Pancreas (tissue), 10 donors: ENCODE results near the gene CRMP1. TPM values are rescaled to one million over a fixed set of nuclear protein-coding genes. Genes with fewer than 3 reads are reported as not detected.

ENCODE experiments used
- ATAC-seq, 4 donors: fragments of 200-7000 bp; cut with Tn5 transposase; one replicate each; pipeline versions ENCODE4 v1.8.0 to v1.9.1; 2020; ENCODE audit warnings: mild to moderate bottlenecking in 4 of 4, moderate library complexity in 4 of 4
- DNase-seq, 6 donors: peaks; one replicate each; pipeline ENCODE4 v3.0.0-alpha.2; 2020
- FAIRE-seq: peaks from 2 replicates; lab custom pipeline; 2012; peaks lifted over from hg19 to GRCh38; lab: Jason Lieb, UNC
- H3K27ac ChIP-seq, 4 donors: fragments of 200-600 bp; sonication (generic); 1 replicate in 3 of 4; 2 replicates in 1 of 4; pipeline versions ENCODE4 v1.5.0 to v1.8.0; 2020
- H3K27me3 ChIP-seq, 4 donors: fragments of 200-600 bp; one replicate each; pipeline ENCODE4 v1.8.0; 2021
- H3K36me3 ChIP-seq, 3 donors: fragments of 200-600 bp; sonication (generic) in 1 of 3; one replicate each; pipeline versions ENCODE4 v1.5.0 to v1.8.0; 2020 to 2021
- H3K4me1 ChIP-seq, 3 donors: fragments of 200-600 bp; one replicate each; pipeline ENCODE4 v1.8.0; 2021
- H3K4me3 ChIP-seq, 4 donors: fragments of 200-600 bp; sonication (generic) in 2 of 4; one replicate each; pipeline versions ENCODE4 v1.5.0 to v1.8.0; 2020 to 2021
- H3K9me3 ChIP-seq, 4 donors: fragments of 200-600 bp; one replicate each; pipeline ENCODE4 v1.8.0; 2021
- CTCF ChIP-seq, 4 donors: fragments of 200-600 bp; sonication (generic) in 3 of 4; IDR thresholded peaks; one replicate each; pipeline versions ENCODE4 v1.5.0 to v1.8.0; 2021; ENCODE audit warnings: antibody characterized with exemption in 4 of 4
- WGBS, 2 donors: extraction: QIAGEN DNeasy Blood & Tissue Kit; methylation state at CpG; one replicate each; pipeline ENCODE4 v1.1.7; 2013; 5-methylcytosine and 5-hydroxymethylcytosine counted together
- intact Hi-C, 3 donors: fragments of 100-400 bp; cut with DNase I; formaldehyde crosslinking; loops; one replicate each; pipeline versions ENCODE4 v1.11.1 to v1.14.2; 2022
- polyA plus RNA-seq, 2 donors: library from polyadenylated mRNA; stranded (reverse); fragments of 200-250 nt; gene quantifications; one replicate each; pipeline ENCODE4 v1.2.3, GENCODE V29; 2013
- total RNA-seq, 6 donors: library from RNA; stranded (reverse); fragmentation: NEBNext Ultra II Directional in 4 of 6; extraction: Animal tissue kit (Norgen Biotek cat#: 25700) in 4 of 6; gene quantifications; one replicate each; pipeline versions ENCODE4 v1.2.1 to v1.2.4, GENCODE V29; 2021 to 2023
- donor health status: healthy with polysubstance abuse.
- donor health status: DM: no; HTN: no; CAD: no; lungs with moderate emphysema.
- donor health status: DM: no; HTN: no; CAD: no.
- donor health status: control.
- donor health status: control.
- donor health status: Bipolar disorder and iron deficiency.
- donor health status: DM: yes; HTN: yes; CAD: no.
- donor health status: DM: no; HTN: no; CAD: no.
- donor health status: DM: no; HTN: no; CAD: no.
- donor health status: DM: yes; HTN: yes; CAD: no.

CRMP1 gene
- total and polyA plus RNA-seq, 8 donors, result 0.69 to 21.4 (median 2.6) TPM

GRCh38 chr4:5823542-5824211, 69.2 kb downstream of the CRMP1 start:
- DNase-seq (no peak), FAIRE-seq (no peak), ATAC-seq (no peak)
- Histone ChIP-seq H3K27me3 (no peaks in the 10 kb centered on the region), H3K4me1 (no peaks in the 10 kb centered on the region), H3K27ac (no peak overlapping the region), H3K4me3 (no peak overlapping the region), H3K9me3 (no peaks in the 10 kb centered on the region), H3K36me3 (no peaks in the 10 kb centered on the region)
- 89 to 96% methylated on average over 10 of the region's 10 CpGs for WGBS, 2 donors
- no peak for TF ChIP-seq CTCF (IDR thresholded peaks at IDR 0.05)
- intact Hi-C loops, result no loop called here

GRCh38 chr4:5822619-5823018, 70.3 kb downstream of the CRMP1 start:
- TF ChIP-seq CTCF (IDR thresholded peaks at IDR 0.05), result no peak

GRCh38 chr4:5821665-5822358, 71.1 kb downstream of the CRMP1 start:
- H3K4me1 ChIP-seq, result no peaks in the 10 kb centered on the region
- no peaks in the 10 kb centered on the region for H3K9me3 ChIP-seq
- no peak for DNase-seq
- intact Hi-C loops, result no loop called here
- peak; percentile 7 to 41 (median 24) for TF ChIP-seq CTCF (IDR thresholded peaks at IDR 0.05)
- ATAC-seq, result peak in 1 of 4 donors; percentile 21
- WGBS, 2 donors, result 74 to 77% methylated on average over 18 of the region's 18 CpGs
- H3K4me3 ChIP-seq, result no peak overlapping the region
- H3K36me3 ChIP-seq, result no peaks in the 10 kb centered on the region
- no peak overlapping the region for H3K27ac ChIP-seq
- no peak for FAIRE-seq
- no peaks in the 10 kb centered on the region for H3K27me3 ChIP-seq

More at GRCh38 chr4:5822619-5823018, 70.3 kb downstream of the CRMP1 start:
- 75 to 90% methylated on average over 5 of the region's 5 CpGs for WGBS, 2 donors
- Histone ChIP-seq H3K27ac (no peak overlapping the region), H3K4me3 (no peak overlapping the region), H3K36me3 (no peaks in the 10 kb centered on the region), H3K4me1 (no peaks in the 10 kb centered on the region), H3K27me3 (no peaks in the 10 kb centered on the region), H3K9me3 (no peaks in the 10 kb centered on the region)
- DNase-seq (no peak), ATAC-seq (no peak), FAIRE-seq (no peak)
- intact Hi-C loops, result no loop called here

- H3K36me3 ChIP-seq, result no peaks in the 10 kb centered on the region
- FAIRE-seq, result no peak
- TF ChIP-seq CTCF (IDR thresholded peaks at IDR 0.05), result no peak
- H3K9me3 ChIP-seq, result no peaks in the 10 kb centered on the region
- no peaks in the 10 kb centered on the region for H3K27me3 ChIP-seq
- no peak overlapping the region for H3K4me3 ChIP-seq
- no peak for ATAC-seq
- no peak overlapping the region for H3K27ac ChIP-seq
- DNase-seq, result no peak
- H3K4me1 ChIP-seq, result no peaks in the 10 kb centered on the region
- WGBS, 2 donors, result 88 to 93% methylated on average over 12 of the region's 12 CpGs
- intact Hi-C loops, result loop anchor here in 1 of 3 donors (10.0 kb wide), 1 partner anchor 762 kb away; the partner anchor contains the start of gene STK32B
These were observed 76.0 kb downstream of the CRMP1 start for GRCh38 chr4:5816851-5817375.
